ENCODE results near the gene UNC45A.

Gene UNC45A

DNA sequence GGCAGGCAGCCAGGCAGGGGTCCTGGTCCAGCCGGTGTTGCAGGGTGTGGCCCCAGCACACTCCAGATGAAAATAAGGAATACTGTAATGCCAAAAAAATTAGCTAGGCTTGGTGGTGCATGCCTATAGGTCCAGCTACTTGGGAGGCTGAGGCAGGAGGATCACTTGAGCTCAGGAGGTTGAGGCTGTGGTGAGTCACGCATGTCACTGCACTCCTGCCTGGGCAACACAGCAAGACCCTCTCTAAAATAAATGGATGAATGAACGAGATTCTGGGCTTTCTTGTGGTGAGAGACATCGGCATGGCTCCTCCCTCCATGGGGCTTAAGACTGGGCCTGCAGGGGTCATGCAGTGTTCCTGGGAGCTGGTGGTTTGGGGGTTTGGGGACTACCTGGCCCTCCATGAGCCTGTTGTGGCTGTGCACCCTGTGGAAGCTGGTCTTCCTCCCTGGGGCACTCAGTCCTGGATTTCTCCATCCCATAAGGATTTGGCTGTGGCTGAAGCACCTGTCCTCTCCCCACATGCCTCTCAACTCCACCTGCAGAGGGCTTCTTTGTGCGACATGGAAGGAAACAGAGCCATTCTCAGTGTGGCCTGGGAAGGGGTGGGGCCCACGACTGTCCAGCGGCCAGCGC is 12.0 kb downstream of the UNC45A start:
- no peak for DNase-seq

DNA sequence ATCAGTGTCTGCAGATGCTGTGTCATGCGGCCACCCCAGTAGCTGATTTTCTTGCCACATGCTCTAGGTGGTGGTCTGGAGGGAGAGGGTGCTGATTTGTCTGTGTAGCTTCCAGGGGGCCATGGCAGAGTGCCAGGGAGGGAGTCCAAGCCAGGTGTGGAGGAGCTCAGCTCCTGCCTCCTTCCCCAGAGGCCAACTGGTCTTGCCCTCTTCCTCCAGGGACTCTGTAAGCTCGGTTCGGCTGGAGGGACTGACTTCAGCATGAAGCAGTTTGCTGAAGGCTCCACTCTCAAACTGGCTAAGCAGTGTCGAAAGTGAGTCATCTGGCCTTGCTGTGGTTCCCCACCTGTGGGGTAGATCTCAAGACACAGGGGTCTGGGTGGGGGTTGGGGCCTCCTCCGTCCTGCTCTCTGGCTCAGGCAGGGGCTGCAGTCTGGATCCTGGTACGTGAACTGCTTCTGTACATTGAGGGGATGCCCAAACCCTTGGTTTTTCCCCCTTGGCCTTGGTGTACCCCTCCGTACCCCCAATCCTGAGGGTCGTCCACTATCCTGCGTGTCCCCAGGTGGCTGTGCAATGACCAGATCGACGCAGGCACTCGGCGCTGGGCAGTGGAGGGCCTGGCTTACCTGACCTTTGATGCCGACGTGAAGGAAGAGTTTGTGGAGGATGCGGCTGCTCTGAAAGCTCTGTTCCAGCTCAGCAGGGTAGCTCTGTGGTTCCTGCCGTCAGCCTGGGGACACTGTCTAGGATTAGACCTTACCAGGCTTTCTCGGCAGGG is 12.7 kb downstream of the UNC45A start:
- no peak for DNase-seq

DNA sequence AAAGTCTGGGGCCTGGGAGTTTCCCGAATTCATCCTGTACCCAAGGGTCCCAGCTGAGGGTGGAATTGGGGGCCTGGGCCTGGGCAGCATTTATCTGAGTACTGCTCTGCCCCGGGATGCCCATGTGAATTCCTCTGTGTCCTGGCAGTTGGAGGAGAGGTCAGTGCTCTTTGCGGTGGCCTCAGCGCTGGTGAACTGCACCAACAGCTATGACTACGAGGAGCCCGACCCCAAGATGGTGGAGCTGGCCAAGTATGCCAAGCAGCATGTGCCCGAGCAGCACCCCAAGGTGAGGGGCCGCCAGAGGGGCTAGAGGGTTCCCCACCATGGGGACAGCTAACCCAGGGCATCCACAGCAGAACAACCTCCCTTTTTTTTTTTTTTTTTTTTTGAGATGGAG is 13.4 kb downstream of the UNC45A start:
- no peak for DNase-seq

DNA sequence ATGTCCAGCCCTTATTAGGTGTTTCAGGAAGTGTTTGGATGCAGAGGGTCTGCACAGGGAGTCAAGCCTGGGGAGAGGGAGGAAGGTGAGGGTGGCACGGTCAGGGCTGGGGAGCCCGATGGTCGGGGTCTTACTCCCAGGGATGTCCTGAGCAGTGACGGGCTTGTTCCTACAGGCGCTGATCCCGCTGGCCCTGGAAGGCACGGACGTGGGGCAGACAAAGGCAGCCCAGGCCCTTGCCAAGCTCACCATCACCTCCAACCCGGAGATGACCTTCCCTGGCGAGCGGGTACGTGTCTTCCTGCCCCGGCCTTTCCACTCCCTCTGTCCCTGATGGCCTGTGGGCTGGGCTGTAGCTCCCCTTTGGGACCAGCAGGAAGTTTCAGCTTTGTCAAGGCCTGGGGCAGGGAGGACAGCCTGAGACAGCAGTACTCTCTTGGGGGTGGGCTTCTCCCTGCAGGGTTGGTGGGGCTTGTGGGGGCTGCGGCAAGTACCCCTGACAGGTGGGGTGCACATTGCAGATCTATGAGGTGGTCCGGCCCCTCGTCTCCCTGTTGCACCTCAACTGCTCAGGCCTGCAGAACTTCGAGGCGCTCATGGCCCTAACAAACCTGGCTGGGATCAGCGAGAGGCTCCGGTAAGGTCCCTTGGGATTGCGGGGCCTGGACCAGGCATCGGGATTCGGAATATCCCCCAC is 15.0 kb downstream of the UNC45A start:
- no peak for DNase-seq

DNA sequence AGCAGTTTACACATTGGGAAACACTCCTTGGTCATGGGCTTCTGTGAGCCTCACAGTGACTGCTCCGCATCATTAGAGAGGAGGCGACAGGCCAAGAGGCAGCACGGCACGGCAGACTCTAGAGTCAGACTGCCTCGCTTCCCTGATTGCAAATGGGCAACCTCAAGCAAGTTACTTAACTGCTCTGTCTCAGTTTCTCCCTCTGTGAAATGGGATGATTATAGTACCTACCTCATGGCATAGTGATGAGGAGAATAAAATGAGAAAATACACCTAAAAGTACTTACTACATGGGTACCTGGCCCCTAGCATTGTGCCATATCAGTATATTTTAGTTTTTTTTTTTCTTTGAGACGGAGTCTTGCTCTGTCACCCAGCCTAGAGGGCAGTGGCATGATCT is 15.6 kb downstream of the UNC45A start:
- no peak for DNase-seq

DNA sequence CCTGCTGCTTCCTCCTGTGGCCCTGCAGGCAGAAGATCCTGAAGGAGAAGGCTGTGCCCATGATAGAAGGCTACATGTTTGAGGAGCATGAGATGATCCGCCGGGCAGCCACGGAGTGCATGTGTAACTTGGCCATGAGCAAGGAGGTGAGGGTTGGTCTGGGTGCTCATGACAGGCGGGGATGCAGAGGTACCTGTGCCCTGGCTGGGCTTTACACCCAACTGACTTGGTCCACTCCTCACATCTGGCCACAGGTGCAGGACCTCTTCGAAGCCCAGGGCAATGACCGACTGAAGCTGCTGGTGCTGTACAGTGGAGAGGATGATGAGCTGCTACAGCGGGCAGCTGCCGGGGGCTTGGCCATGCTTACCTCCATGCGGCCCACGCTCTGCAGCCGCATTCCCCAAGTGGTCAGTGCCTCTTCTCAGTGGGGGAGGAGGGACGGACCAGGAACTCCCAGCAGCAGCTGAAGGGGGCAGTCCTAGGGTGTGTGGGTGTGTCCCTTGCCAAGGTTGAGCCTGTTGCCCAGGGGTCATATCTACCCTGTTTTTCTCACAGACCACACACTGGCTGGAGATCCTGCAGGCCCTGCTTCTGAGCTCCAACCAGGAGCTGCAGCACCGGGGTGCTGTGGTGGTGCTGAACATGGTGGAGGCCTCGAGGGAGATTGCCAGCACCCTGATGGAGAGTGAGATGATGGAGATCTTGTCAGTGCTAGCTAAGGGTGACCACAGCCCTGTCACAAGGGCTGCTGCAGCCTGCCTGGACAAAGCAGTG is 18.0 kb downstream of the UNC45A start:
- DNase-seq = no peak

DNA sequence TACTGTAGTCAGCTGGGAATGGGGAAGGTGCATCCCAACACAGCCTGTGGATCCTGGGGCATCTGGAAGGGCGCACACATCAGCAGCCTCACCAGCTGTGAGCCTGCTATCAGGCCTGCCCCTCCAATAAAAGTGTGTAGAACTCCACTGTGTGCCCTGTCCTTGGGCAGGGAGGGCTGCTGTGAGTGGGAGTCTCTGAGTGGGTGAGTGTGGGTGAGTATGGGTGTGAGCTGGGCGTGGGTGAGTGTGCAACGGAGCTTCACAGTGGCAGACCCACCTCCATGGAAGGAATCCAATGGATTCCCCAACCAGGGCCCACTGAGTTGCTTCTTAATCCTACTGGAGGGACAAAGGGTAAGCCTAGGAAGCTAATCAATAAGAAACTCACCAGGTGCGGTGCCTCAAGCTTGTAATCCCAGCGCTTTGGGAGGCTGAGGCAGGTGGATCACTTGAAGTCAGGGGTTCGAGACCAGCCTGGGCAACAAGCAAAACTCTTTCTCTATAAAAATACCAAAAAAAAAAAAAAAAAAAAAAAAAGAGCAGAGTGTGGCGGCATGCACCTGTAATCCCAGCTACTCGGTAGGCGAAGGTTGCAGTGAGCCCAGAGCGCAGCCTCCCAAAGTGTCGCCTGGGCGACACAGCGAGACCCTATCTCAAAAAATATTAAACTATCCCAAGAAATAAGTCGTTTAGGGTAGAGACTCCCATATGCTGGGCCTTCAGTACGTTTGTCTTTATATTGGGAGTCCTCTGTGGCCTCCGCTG is 19.0 kb downstream of the UNC45A start:
- DNase-seq = no peak

DNA sequence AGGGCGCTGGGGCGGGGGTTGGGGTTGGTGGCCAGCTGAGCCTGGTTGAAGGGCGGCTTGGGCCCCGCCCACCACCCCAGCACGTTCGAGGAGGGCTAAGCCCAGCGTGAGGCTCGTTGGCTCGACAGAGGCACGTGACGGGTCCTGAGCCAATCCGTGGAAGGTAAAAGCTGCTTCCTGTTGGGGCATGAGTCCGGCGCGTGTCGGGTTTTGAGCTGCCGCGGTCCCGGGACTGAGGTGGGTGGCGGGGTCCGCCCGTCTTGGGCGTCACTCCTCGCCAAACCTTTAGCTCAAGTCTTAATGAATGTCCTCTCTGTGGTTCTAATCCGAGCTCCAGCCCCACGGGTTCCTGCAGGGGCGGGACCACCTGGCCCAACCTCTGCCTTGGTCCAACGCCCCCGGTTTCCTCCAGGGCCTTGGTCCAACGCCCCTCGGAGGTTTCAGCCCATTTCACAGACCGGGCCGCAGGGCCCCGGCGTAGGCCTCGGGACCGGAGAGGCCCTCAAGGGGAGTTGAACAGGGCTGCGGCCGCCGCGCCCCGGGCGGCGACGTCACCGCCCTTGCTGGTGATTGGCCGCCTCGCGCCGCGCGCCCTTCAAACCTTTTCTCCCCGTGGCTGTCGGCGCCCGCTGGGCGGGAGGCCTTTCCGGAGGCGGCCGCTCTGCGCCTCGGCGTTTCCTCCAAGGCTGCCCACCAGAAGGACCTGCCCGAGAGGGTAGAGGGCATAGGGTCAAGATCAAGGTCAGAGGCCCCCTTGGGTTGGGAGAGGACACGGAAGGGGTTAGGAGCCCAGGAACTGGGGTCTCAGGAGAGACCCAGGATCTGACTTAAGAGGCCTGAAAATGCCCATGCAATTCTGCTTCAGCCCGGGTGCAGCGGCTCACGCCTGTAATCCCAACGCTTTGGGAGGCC is 19.9 kb downstream of the UNC45A start, which contains the start of gene RCCD1:
Gene RCCD1, plus strand, starts transcription at position 173 of the 912 bp plus-strand sequence. CDS start 1,851 bp downstream, outside the sequence.
- DNase-seq = peak; percentile 90 to 91

DNA sequence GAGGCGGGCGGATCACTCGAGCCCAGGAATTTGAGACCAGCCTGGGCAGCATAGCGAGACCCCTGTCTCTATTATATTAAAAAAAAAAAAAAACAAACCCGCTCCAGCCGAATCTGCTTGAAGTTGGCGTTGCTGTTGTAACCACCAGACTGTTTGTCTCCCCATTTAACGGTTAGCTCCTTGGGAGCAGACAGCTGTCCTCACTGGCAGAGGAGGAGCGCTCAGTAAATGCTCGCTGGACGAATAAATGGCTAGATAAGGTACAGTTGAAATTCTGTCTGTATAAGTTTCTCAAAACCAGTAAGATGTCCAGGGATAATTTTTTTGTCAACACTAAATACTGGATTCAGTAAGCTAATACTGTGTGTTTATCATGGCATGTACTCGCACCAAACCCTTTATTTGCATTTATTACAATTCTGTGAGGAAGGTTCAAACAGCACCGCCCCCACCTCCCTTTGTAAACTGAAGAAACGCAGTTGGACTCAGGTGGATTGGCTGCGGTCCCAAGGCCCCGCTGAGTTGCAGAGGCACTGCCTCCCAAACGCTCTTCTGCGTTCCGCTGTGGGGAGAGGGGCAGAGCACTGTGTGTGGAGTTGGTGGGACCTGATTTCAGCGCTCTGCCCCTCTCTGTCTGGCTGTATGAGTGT is 20.7 kb downstream of the UNC45A start:
- DNase-seq = no peak

DNA sequence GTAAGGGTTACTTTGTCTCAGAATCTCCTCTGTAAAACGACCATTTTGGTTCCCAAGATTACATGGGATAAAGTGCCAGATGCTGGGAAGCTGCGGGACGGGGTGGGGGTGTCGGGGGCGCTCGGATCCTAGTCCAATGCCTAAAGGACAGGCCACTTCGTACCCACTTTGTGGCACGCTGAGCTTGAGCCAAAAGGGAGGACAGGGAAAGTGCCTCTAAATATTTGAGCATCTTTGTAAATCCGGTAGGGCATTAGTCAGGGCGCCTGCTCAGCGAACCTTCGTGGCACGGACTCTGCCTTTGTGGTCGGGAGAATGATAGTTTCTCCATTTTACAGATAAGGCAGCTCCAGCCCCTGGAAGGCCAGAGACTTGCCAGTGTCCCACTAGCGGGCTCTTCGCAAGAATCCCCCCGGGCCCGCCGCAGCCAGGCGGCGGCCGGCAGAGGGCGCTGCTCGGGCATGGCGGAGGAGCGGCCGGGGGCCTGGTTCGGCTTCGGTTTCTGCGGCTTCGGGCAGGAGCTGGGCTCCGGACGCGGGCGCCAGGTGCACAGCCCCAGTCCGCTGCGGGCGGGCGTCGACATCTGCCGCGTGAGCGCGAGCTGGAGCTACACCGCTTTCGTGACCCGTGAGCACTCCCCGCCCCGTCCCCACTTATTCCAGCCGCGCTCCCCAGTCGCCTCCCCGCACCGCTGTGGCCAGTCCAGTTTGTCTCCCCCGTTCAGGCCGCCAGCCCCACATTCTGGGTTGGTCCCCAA is 21.4 kb downstream of the UNC45A start:
- peak; percentile 68 to 71 for DNase-seq

DNA sequence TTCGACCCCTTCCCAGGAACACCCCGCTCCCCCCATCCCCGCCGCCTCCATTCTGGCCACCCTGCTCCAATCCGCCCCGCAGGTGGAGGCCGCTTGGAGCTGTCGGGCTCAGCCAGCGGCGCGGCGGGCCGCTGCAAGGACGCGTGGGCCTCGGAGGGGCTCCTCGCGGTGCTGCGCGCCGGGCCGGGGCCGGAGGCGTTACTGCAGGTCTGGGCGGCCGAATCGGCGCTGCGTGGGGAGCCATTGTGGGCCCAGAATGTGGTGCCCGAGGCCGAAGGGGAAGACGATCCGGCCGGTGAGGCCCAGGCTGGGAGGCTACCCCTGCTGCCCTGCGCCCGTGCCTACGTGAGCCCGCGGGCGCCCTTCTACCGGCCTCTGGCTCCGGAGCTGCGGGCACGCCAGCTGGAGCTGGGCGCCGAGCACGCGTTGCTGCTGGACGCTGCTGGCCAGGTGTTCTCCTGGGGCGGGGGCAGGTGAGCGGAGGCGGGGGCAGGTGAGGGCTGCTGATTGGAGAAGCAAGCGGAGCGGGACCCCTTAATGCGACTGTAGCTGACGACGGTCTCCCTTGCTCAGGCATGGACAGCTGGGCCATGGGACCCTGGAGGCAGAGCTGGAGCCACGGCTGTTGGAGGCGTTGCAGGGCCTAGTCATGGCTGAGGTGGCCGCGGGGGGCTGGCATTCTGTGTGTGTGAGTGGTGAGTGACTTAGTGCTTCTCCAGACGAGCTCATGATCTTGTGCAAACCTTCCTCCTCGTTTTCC is 22.1 kb downstream of the UNC45A start:
- no peak for DNase-seq

DNA sequence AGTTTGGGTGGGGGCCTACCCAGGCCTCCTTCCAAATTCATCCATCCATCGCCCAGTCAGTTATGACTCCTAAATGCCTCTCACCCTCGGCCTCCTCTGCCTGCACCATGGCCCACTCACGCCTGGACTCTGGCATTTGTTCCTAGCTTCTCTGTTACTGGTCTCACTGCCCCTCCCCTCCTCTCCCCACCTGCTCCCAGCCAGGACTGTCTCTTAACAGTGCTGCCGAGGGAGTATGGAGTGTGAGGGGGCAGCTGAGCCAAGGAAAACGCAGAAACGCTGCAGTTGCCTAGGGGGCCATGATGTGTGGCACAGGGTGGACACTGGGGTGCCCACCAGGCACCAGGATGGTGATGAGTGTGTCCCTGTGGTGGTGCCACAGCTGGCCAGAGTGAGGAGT is 22.7 kb downstream of the UNC45A start:
- no peak for DNase-seq

DNA sequence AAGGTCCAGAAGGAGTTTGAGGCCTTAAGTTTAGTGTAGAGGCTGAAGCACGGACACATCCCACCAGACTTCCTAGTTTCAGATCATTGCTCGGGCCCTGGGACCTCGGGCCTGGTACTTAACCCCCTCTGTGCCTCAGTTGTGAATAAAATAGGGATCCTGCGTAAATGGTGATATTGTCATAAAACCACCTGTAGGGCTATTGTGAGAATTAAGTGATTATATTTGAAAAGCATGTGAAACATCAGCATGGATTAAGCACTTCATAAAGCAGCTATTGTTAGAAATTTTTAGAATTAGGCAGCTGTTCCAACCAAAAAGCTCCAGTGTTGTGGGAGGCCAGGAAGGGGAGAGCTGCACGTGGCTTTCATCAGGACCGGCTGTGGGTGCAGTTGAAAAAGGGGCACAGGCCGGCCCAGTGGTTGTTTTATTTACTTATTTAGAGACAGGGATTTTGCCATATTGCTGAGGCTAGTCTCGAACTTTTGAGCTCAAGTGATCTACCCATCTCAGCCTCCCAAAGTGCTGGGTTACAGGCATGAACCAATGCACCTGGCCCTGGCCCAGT is 24.0 kb downstream of the UNC45A start:
- no peak for DNase-seq

DNA sequence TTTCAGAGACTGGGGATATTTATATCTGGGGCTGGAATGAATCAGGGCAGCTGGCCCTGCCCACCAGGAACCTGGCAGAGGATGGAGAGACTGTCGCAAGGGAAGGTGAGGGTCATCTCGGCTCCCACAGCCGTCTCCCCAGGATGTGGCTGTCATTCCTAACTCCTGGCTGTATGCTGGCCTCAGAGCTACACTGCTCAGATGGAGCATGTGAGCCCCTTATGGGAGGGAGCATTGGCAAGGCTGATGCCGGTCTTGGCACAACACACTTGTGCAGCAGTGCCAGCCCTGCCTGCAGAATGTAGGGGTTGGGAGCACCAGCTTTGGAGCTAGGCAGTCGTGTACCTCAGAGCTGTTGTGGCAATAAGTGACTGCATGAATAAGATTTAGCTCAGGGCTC is 24.8 kb downstream of the UNC45A start:
- DNase-seq = no peak

DNA sequence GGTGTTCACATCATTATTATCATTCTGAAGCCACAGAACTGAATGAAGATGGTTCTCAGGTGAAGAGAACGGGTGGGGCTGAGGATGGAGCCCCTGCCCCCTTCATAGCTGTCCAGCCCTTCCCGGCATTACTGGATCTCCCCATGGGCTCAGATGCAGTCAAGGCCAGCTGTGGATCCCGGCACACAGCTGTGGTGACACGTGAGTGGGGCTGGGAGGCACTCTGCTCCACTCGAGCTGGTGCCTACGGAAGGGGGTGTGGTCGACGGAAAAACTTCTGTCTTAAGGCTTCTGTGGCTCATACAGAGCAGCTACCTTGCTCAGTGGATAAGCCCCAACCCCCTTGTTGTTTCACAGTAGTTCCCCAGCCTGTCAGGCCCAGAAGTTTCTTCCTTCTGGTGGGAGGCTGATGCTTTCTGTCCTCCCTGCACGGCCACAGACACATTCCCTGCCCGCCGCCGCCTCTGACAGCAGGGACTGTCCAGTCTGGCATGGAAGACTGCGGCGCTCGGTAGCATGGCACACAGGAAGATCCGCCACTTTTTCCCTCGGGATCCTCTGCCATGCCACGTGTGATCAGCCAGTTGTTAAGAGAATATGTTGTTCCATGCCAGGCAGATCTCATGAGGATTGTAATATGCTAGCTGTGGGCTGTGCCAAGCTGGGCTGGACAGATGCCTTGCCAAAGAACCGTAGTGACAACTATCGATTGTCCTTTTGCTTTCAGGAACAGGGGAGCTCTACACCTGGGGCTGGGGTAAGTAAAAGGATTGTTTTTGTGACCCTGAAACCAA is 25.4 kb downstream of the UNC45A start:
- DNase-seq = no peak

DNA sequence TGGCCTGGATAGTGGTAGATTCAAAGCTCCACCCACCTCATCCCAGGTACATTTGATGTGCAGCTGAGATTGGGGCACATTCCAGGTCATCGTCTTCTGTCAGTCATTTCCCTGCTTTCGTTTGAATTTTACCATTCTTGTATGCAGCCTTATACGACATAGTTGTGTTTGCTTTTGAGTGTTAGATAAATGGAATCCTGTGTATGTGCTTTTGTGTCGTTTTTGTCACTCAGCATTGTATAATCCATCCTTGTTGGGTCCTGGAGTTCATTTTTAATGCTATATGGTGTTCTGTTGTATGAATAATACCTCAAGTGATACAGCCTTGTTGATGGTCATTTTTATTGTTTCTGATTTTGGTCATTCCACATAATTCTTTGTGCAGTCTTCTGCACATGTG is 26.9 kb downstream of the UNC45A start:
- DNase-seq = no peak

DNA sequence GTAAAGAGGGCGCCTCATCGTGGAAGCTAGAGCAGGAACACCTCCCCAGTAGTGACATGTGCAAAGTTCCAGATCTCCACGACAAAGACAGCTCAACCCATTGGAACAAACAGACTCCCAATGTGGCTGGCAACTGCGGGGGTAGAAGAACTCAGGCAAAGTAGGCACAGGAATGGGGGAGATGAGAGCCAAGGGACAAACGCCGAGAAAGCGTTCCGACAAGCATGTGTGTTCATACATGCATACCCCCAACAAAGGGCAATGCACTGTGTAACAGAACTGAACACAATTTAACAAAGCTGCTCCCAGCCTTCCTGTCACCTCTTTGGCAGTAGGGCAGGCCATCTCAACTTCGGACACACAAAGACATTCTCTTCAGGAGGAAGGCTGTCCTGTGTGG is 31.2 kb downstream of the UNC45A start:
- no peak for DNase-seq

DNA sequence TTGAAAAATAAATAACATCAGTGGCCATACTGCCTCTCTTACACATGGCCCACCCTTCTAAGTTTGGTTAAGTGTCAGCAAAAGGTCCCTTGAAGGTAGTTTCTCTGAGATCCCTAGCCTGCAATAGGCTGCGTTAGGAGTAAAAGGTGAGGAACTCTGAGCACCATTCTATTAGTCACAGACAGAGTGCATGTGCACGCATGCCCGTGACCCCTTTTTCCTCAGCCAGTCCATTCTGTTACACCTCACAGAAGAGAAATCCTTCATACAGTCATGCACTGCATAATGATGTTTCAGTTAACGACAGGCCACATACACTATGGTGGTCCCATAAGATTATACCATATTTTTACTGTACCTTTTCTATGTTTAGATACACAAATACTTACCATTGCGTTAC is 32.1 kb downstream of the UNC45A start:
- no peak for DNase-seq
